Smooth muscle cell (in vitro differentiated cells): ENCODE data around the gene PNMT. TPM values are rescaled to one million over a fixed set of nuclear protein-coding genes. Genes with fewer than 3 reads are reported as not detected.
A peak's percentile ranks its signal among the peaks of the same experiment; 100 is the strongest.
"Not testable (repeated sequence)": the region's sequence is repeated elsewhere in the genome, so short reads cannot be mapped to it uniquely, and the experiment has no call there.

Source experiments
- DNase-seq: peaks from one replicate; lab custom pipeline; 2025; ENCODE audit not compliant: unreplicated experiment; lab: John Stamatoyannopoulos, UW
- H2AFZ ChIP-seq: fragments of 200-600 bp; sonication (generic); 2 replicates; pipeline ENCODE4 v1.6.0; 2016; ENCODE audit warnings: antibody characterized with exemption, low read depth, mild to moderate bottlenecking
- H3F3A ChIP-seq: fragments of 200-600 bp; sonication (generic); 2 replicates; pipeline ENCODE4 v1.6.0; 2017; ENCODE audit warnings: antibody characterized with exemption, low read depth
- H3K27ac ChIP-seq: fragments of 200-600 bp; sonication (generic); 2 replicates; pipeline ENCODE4 v1.5.1; 2016; ENCODE audit warnings: low read depth, mild to moderate bottlenecking
- H3K27me3 ChIP-seq: fragments of 200-600 bp; sonication (generic); 2 replicates; pipeline ENCODE4 v1.6.1; 2016; ENCODE audit warnings: low read depth, mild to moderate bottlenecking
- H3K36me3 ChIP-seq: fragments of 200-600 bp; sonication (generic); 2 replicates; pipeline ENCODE4 v1.5.1; 2016; ENCODE audit warnings: low read depth
- H3K4me1 ChIP-seq: fragments of 200-600 bp; sonication (generic); 2 replicates; pipeline ENCODE4 v1.5.1; 2016; ENCODE audit warnings: low read depth
- H3K4me2 ChIP-seq: fragments of 200-600 bp; sonication (generic); 2 replicates; pipeline ENCODE4 v1.6.0; 2016; ENCODE audit warnings: mild to moderate bottlenecking
- H3K4me3 ChIP-seq: fragments of 200-600 bp; sonication (generic); 2 replicates; pipeline ENCODE4 v1.5.1; 2016; ENCODE audit warnings: mild to moderate bottlenecking
- H3K79me2 ChIP-seq: fragments of 200-600 bp; sonication (generic); 2 replicates; pipeline ENCODE4 v1.6.0; 2016; ENCODE audit warnings: low read depth, mild to moderate bottlenecking
- H3K9ac ChIP-seq: fragments of 200-600 bp; sonication (generic); 2 replicates; pipeline ENCODE4 v1.6.0; 2016; ENCODE audit warnings: low read depth
- H3K9me3 ChIP-seq: fragments of 200-600 bp; sonication (generic); replicated peaks from 2 replicates; pipeline ENCODE4 v1.5.1; 2016; ENCODE audit warnings: low read depth
- H4K20me1 ChIP-seq: fragments of 200-600 bp; sonication (generic); 2 replicates; pipeline ENCODE4 v1.6.0; 2016; ENCODE audit warnings: low read depth
- CTCF ChIP-seq: fragments of 200-600 bp; sonication (generic); IDR thresholded peaks from 2 replicates; pipeline ENCODE4 v1.5.1; 2017; ENCODE audit warnings: borderline replicate concordance, mild to moderate bottlenecking, antibody characterized with exemption; ENCODE audit not compliant: insufficient read depth, poor library complexity, severe bottlenecking
- WGBS: methylation state at CpG from one replicate; pipeline ENCODE4 v1.1.7; 2016; ENCODE audit warnings: low lambda C conversion rate; 5-methylcytosine and 5-hydroxymethylcytosine counted together
- polyA plus RNA-seq: library from polyadenylated mRNA; unstranded; fragments of >200 nt; fragmentation: Nextera tagmentation; extraction: Ambion mirVana; gene quantifications from 2 replicates; pipeline ENCODE4 v1.2.1, GENCODE V29; 2016
- total RNA-seq: library from RNA; depleted of rRNA; stranded (reverse); fragments of >200 nt; gene quantifications from 2 replicates; pipeline ENCODE4 v1.2.3, GENCODE V29; 2014

Gene PNMT
- total and polyA plus RNA-seq, 2 experiments from 2014 or later = 0.23 TPM; not detected in 1

- H3K36me3 ChIP-seq = no peaks in the 10 kb centered on the region
- H3K9me3 ChIP-seq = no peaks in the 10 kb centered on the region
- DNase-seq = no peak
- H3K79me2 ChIP-seq = peaks cover 3% of the 10 kb centered on the region
- H3K27ac ChIP-seq = no peak overlapping the region
- TF ChIP-seq CTCF = no peak
- no peaks in the 10 kb centered on the region for H3K27me3 ChIP-seq
- H2AFZ ChIP-seq = no peak overlapping the region
- H3F3A ChIP-seq = no peaks in the 10 kb centered on the region
- no peaks in the 10 kb centered on the region for H4K20me1 ChIP-seq
- no peak overlapping the region for H3K9ac ChIP-seq
- WGBS = 69% methylated on average over 2 of the region's 2 CpGs
- no peak overlapping the region for H3K4me3 ChIP-seq
- H3K4me1 ChIP-seq = peaks cover 18% of the 10 kb centered on the region
- H3K4me2 ChIP-seq = no peak overlapping the region
Observed at GRCh38 chr17:39695089-39695474, 26.8 kb downstream of the PNMT start.

- 87% methylated on average over 6 of the region's 6 CpGs for WGBS
- Histone ChIP-seq H3K36me3 (no peaks in the 10 kb centered on the region), H3K4me1 (peaks cover 25% of the 10 kb centered on the region), H3K9ac (no peak overlapping the region), H3K79me2 (peaks cover 17% of the 10 kb centered on the region), H3K4me2 (no peak overlapping the region), H3F3A (no peaks in the 10 kb centered on the region), H3K27me3 (no peaks in the 10 kb centered on the region), H4K20me1 (peaks cover 9% of the 10 kb centered on the region), H3K4me3 (no peak overlapping the region), H3K9me3 (no peaks in the 10 kb centered on the region), H2AFZ (no peak overlapping the region), H3K27ac (no peak overlapping the region)
- no peak for DNase-seq
- TF ChIP-seq CTCF = no peak
Observed at GRCh38 chr17:39696731-39697130, 28.5 kb downstream of the PNMT start.

GRCh38 chr17:39697961-39698360 lies 29.7 kb downstream of the PNMT start:
- peaks cover 33% of the 10 kb centered on the region for H3K4me1 ChIP-seq
- no peak overlapping the region for H3K27ac ChIP-seq
- no peak for TF ChIP-seq CTCF
- H3K4me2 ChIP-seq = no peak overlapping the region
- no peaks in the 10 kb centered on the region for H3K9me3 ChIP-seq
- no peak for DNase-seq
- H3K27me3 ChIP-seq = no peaks in the 10 kb centered on the region
- WGBS = 98% methylated on average over 5 of the region's 5 CpGs
- H3K36me3 ChIP-seq = no peaks in the 10 kb centered on the region
- peaks cover 21% of the 10 kb centered on the region for H4K20me1 ChIP-seq
- H3K79me2 ChIP-seq = peaks cover 28% of the 10 kb centered on the region
- no peaks in the 10 kb centered on the region for H3F3A ChIP-seq
- no peak overlapping the region for H3K9ac ChIP-seq
- no peak overlapping the region for H2AFZ ChIP-seq
- H3K4me3 ChIP-seq = no peak overlapping the region

DNA sequence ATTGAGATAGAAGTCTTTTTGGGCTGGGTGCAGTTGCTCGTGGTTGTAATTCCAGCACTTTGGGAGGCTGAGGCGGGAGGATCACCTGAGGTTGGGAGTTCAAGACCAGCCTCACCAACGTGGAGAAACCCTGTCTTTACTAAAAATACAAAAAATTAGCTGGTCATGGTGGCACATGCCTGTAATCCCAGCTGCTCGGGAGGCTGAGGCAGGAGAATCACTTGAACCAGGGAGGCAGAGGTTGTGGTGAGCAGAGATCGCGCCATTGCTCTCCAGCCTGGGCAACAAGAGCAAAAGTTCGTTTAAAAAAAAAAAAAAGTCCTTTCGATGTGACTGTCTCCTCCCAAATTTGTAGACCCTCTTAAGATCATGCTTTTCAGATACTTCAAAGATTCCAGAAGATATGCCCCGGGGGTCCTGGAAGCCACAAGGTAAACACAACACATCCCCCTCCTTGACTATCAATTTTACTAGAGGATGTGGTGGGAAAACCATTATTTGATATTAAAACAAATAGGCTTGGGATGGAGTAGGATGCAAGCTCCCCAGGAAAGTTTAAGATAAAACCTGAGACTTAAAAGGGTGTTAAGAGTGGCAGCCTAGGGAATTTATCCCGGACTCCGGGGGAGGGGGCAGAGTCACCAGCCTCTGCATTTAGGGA lies 31.0 kb downstream of the PNMT start:
- not testable (repeated sequence) for H3K9me3 ChIP-seq, H3F3A ChIP-seq, DNase-seq, H3K27ac ChIP-seq, H3K27me3 ChIP-seq, H3K36me3 ChIP-seq
- Histone ChIP-seq H3K4me3 (peak overlapping the region; percentile 91), H2AFZ (peak overlapping the region; percentile 90), H3K79me2 (peaks cover 34% of the 10 kb centered on the region), H3K4me1 (peaks cover 32% of the 10 kb centered on the region), H4K20me1 (peaks cover 33% of the 10 kb centered on the region), H3K9ac (peak overlapping the region; percentile 72), H3K4me2 (peak overlapping the region; percentile 92)
- 54% methylated on average over 11 of the region's 11 CpGs for WGBS
